B cell (primary cell): ENCODE measurements around the gene ARL4A.

Experiments used
- EZH2 ChIP-seq: IDR thresholded peaks from 2 replicates; pipeline ENCODE4 v1.6.1; 2012; ENCODE audit warnings: borderline replicate concordance, low read depth, mild to moderate bottlenecking, moderate library complexity, low read length; ENCODE audit not compliant: insufficient read depth, poor library complexity, severe bottlenecking
- TF ChIP-seq, protein P1 (sequence below): fragments of 200-600 bp; IDR thresholded peaks from one replicate; pipeline ENCODE4 v1.8.0; 2022; ENCODE audit warnings: antibody characterized with exemption, mild to moderate bottlenecking

GRCh38 chr7:12640299-12641096, 46.9 kb upstream of the ARL4A start:
- TF ChIP-seq, protein P1, sequence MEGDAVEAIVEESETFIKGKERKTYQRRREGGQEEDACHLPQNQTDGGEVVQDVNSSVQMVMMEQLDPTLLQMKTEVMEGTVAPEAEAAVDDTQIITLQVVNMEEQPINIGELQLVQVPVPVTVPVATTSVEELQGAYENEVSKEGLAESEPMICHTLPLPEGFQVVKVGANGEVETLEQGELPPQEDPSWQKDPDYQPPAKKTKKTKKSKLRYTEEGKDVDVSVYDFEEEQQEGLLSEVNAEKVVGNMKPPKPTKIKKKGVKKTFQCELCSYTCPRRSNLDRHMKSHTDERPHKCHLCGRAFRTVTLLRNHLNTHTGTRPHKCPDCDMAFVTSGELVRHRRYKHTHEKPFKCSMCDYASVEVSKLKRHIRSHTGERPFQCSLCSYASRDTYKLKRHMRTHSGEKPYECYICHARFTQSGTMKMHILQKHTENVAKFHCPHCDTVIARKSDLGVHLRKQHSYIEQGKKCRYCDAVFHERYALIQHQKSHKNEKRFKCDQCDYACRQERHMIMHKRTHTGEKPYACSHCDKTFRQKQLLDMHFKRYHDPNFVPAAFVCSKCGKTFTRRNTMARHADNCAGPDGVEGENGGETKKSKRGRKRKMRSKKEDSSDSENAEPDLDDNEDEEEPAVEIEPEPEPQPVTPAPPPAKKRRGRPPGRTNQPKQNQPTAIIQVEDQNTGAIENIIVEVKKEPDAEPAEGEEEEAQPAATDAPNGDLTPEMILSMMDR: no peak
- no peak for TF ChIP-seq EZH2
